Measurements from ENCODE around the gene KLF2. TPM values are rescaled to one million over a fixed set of nuclear protein-coding genes. Genes with fewer than 3 reads are reported as not detected.

The KLF2 gene
- total and polyA plus RNA-seq, 9 donors, result 48.3 to 399 (median 96.4) TPM

DNA sequence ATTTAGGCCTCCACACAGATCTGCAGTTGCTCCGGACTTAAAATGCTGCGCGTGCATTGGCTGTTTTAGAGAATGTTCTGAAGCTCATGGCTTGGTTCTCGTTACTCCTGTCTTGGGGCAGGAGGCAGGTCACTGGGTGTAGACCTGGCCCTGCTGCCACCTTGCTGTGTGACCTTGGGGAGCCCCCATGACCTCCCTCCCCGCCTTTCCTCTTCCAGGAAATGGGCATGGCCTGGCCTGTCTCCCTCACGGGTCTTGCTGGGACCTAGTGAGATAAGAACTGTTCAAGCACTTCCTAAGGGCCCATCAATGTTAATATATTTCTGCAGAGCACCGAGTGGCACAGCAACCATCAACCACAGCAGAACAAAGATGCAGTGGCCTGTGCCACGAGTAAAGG, 49.4 kb downstream of the KLF2 start:
- Histone ChIP-seq H3K27ac (peak overlapping the region in 1 of 2 donors; percentile 88), H3K27me3 (no peaks in the 10 kb centered on the region), H3K4me3 (no peak overlapping the region), H3K36me3 (no peaks in the 10 kb centered on the region), H3K9me3 (no peaks in the 10 kb centered on the region), H3K4me1 (ENCODE audit: insufficient read depth) (peaks cover 19% of the 10 kb centered on the region)
- WGBS, 3 donors, result 41 to 45% (median 43%) methylated on average over 8 of the region's 8 CpGs
- DNase-seq, result peak in 1 of 5 donors; percentile 54
- TF ChIP-seq POLR2A (IDR thresholded peaks at IDR 0.05) (no peak), EP300 (IDR thresholded peaks at IDR 0.05) (no peak)
- TF ChIP-seq, protein P1, sequence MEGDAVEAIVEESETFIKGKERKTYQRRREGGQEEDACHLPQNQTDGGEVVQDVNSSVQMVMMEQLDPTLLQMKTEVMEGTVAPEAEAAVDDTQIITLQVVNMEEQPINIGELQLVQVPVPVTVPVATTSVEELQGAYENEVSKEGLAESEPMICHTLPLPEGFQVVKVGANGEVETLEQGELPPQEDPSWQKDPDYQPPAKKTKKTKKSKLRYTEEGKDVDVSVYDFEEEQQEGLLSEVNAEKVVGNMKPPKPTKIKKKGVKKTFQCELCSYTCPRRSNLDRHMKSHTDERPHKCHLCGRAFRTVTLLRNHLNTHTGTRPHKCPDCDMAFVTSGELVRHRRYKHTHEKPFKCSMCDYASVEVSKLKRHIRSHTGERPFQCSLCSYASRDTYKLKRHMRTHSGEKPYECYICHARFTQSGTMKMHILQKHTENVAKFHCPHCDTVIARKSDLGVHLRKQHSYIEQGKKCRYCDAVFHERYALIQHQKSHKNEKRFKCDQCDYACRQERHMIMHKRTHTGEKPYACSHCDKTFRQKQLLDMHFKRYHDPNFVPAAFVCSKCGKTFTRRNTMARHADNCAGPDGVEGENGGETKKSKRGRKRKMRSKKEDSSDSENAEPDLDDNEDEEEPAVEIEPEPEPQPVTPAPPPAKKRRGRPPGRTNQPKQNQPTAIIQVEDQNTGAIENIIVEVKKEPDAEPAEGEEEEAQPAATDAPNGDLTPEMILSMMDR (IDR thresholded peaks at IDR 0.05), result no peak
- intact Hi-C loops (cut with DNase I), result loop anchor here in 1 of 4 donors (5.0 kb wide), 1 partner anchor 47 kb away; no protein-coding TSS in a partner anchor

DNA sequence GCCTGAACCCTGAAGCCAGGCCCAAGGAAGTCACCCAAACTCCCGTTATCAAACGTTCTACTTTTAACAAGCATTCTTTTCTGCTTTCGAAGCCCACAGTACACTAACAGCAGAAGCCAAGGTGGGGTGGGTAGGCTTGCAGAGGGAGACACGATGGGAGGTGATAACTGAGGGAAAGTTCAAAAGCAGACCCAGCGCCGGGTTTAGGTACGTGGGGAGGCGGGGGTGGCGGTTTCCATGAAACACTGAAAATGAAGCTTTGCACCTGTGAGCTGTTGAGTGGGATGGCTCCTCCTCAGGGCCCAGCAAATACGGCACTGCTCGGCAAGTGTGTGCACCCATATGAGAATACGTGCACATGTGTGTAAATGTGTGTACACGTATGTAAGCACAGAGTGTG, 49.8 kb downstream of the KLF2 start:
- H3K4me3 ChIP-seq, result no peak overlapping the region
- no peak for TF ChIP-seq EP300 (IDR thresholded peaks at IDR 0.05)
- TF ChIP-seq, protein P1 (IDR thresholded peaks at IDR 0.05), result no peak
- no peak for TF ChIP-seq POLR2A (IDR thresholded peaks at IDR 0.05)
- WGBS, 3 donors, result 49 to 54% (median 53%) methylated on average over 13 of the region's 13 CpGs
- intact Hi-C loops (cut with DNase I), result loop anchor here in 1 of 4 donors (5.0 kb wide), 1 partner anchor 47 kb away; no protein-coding TSS in a partner anchor
- H3K27me3 ChIP-seq, result no peaks in the 10 kb centered on the region
- DNase-seq, result peak in 1 of 5 donors; percentile 35
- peaks cover 19% of the 10 kb centered on the region for H3K4me1 ChIP-seq (ENCODE audit: insufficient read depth)
- H3K27ac ChIP-seq, result peak overlapping the region in 1 of 2 donors; percentile 88
- H3K9me3 ChIP-seq, result no peaks in the 10 kb centered on the region
- H3K36me3 ChIP-seq, result no peaks in the 10 kb centered on the region

DNA sequence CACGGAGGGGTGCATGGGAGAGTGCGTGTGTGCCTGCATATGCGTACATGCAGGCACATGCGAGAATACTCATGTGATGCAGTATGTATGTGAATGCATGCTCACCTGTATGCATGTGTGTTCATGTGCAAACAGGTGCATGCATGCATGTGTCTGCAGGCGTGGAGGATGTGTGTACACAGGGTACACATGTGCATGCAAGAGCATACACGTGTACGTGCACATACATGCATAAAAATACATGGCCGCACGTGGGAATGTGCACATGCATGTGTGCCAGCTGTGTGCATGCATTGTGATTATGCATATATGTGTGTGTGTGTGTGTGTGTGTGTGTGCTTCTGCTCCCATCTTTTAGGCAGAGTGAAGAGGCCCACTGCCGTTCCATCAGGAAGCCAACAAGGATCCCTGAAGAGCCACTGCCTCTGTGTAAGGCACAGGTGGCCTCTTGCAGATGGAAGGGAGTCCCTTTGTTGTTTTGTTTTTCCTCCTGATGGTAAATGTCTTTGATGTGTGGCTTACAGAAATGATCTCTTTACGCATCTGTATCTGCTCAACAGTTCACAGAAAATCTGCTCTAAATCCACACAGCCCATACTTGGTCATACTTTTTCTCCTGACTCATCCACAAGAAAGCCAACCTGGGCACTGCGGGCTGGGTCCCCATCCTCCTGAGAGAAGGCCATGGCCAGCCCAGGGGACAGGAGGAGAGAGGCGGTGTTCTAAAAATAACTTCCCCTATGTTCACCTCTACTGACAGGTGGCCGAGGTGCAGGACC, 50.7 kb downstream of the KLF2 start:
- no peaks in the 10 kb centered on the region for H3K9me3 ChIP-seq
- TF ChIP-seq POLR2A (IDR thresholded peaks at IDR 0.05) (no peak), EP300 (IDR thresholded peaks at IDR 0.05) (no peak)
- TF ChIP-seq, protein P1 (IDR thresholded peaks at IDR 0.05), result no peak
- intact Hi-C loops (cut with DNase I), result loop anchor here in 1 of 4 donors (5.0 kb wide), 1 partner anchor 113 kb away; no protein-coding TSS in a partner anchor
- DNase-seq, result peak in 1 of 5 donors; percentile 31
- no peaks in the 10 kb centered on the region for H3K27me3 ChIP-seq
- no peaks in the 10 kb centered on the region for H3K36me3 ChIP-seq
- no peak overlapping the region for H3K27ac ChIP-seq
- no peak overlapping the region for H3K4me3 ChIP-seq
- 91 to 93% (median 92%) methylated on average over 14 of the region's 14 CpGs for WGBS, 3 donors
- peaks cover 19% of the 10 kb centered on the region for H3K4me1 ChIP-seq (ENCODE audit: insufficient read depth)

DNA sequence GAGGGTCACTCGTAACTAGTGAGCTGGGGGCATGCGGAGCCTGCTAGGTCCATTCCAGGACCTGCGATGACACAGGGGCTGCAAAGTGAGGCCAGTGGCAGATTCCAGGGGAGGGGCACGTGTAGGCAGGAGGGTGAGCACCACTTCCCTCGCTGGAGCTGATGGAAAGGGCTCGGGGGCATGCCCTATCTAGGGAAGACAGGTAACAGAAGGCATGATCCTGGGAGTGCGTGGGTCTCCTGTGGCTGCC, 51.2 kb downstream of the KLF2 start:
- DNase-seq, result no peak
- intact Hi-C loops (cut with DNase I), result loop anchor here in 1 of 4 donors (5.0 kb wide), 1 partner anchor 114 kb away; no protein-coding TSS in a partner anchor
- H3K36me3 ChIP-seq, result no peaks in the 10 kb centered on the region
- no peak overlapping the region for H3K4me3 ChIP-seq
- no peaks in the 10 kb centered on the region for H3K9me3 ChIP-seq
- no peaks in the 10 kb centered on the region for H3K27me3 ChIP-seq
- WGBS, 3 donors, result 76 to 94% (median 80%) methylated on average over 6 to 7 of the region's 7 CpGs
- H3K4me1 ChIP-seq (ENCODE audit: insufficient read depth), result peaks cover 19% of the 10 kb centered on the region
- H3K27ac ChIP-seq, result no peak overlapping the region
- TF ChIP-seq POLR2A (IDR thresholded peaks at IDR 0.05) (no peak), EP300 (IDR thresholded peaks at IDR 0.05) (no peak)
- TF ChIP-seq, protein P1 (IDR thresholded peaks at IDR 0.05), result no peak
